ENCODE results near the gene ZNF407. TPM values are rescaled to one million over a fixed set of nuclear protein-coding genes. Genes with fewer than 3 reads are reported as not detected.

The ZNF407 gene
- total and polyA plus RNA-seq, 7 experiments from 2014 or later: 6.8 to 31.3 (median 27.9) TPM

DNA sequence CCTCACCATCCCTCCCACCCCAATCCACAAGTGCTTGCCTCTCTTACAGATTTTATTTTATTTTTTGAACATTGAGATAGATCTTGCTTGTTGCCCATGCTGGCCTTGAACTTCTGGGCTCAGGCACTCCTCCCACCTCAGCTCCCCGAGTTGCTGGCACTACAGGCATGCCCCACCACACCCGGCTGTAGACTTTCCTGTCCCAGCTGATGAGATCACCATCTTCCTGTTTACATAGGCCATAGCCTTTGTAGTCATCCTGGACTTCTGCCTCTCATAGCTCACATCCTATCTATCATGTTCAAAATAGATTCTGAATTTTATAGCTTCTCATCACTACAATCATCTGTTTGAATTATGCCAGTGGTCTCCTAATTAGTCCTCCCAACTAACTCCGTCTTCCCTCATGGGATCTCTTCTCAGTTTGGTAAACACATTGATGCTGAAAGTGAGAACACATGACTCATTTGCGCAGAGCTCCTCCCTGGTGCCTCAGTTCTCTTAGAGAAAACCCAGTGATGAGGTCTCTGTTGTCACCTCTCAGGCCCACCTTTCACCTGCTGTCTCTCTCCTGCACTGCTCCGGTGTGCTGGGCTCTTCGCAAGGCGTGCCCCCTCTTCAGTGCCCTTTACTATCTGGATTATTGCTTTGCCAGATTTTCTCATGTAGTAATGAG lies 243.0 kb downstream of the ZNF407 start:
- peaks cover 17 to 40% (median 36%) of the 10 kb centered on the region in 7 donors for H3K4me1 Mint-ChIP-seq
- peak overlapping the region in 6 of 9 donors; percentile 1 to 81 (median 60) for H3K27ac Mint-ChIP-seq
- ATAC-seq: no peak

GRCh38 chr18:74841248-74841647 lies 243.6 kb downstream of the ZNF407 start:
- Histone ChIP-seq H3K36me3 (ENCODE audit: control insufficient read depth in 2 of 3, insufficient read depth in 3 of 3, low read length in 3 of 3) (no peaks in the 10 kb centered on the region), H3K27me3 (ENCODE audit: control insufficient read depth in 2 of 2, insufficient read depth in 2 of 2, low read length in 2 of 2) (no peaks in the 10 kb centered on the region), H3K4me3 (ENCODE audit: low read length) (no peak overlapping the region), H3K4me1 (ENCODE audit: control insufficient read depth in 2 of 2, insufficient read depth in 2 of 2, low read length in 2 of 2) (no peaks in the 10 kb centered on the region), H3K9me3 (ENCODE audit: control insufficient read depth in 2 of 3, low read length in 3 of 3) (no peaks in the 10 kb centered on the region), H3K27ac (ENCODE audit: low read depth, low read length) (no peak overlapping the region)
- intact Hi-C loops (cut with micrococcal nuclease): no loop called here
- Mint-ChIP-seq H3K4me1 (peaks cover 15 to 39% (median 36%) of the 10 kb centered on the region in 7 donors), H3K36me3 (peaks cover 9 to 40% (median 33%) of the 10 kb centered on the region in 5 donors), H3K9me3 (no peaks in the 10 kb centered on the region), H3K4me3 (peak overlapping the region in 1 of 10 donors; percentile 2), H3K27ac (peak overlapping the region in 2 of 9 donors; percentile 54 to 65), H3K27me3 (no peaks in the 10 kb centered on the region)
- ATAC-seq (no peak), DNase-seq (no peak)
- CTCF ChIA-PET: no interaction called here
- POLR2A ChIA-PET: interaction anchor here (0.7 kb wide), 1 partner anchor 108 kb away, joined by 3 read pairs; no protein-coding TSS in a partner anchor

More for the DNA sequence above, 243.0 kb downstream of the ZNF407 start:
- Histone ChIP-seq H3K4me3 (ENCODE audit: low read length) (no peak overlapping the region), H3K9me3 (ENCODE audit: control insufficient read depth in 2 of 3, low read length in 3 of 3) (no peaks in the 10 kb centered on the region), H3K36me3 (ENCODE audit: control insufficient read depth in 2 of 3, insufficient read depth in 3 of 3, low read length in 3 of 3) (no peaks in the 10 kb centered on the region), H3K4me1 (ENCODE audit: control insufficient read depth in 2 of 2, insufficient read depth in 2 of 2, low read length in 2 of 2) (no peaks in the 10 kb centered on the region), H3K27ac (ENCODE audit: low read depth, low read length) (no peak overlapping the region), H3K27me3 (ENCODE audit: control insufficient read depth in 2 of 2, insufficient read depth in 2 of 2, low read length in 2 of 2) (no peaks in the 10 kb centered on the region)
- ChIA-PET POLR2A (no interaction called here), CTCF (no interaction called here)
- H3K27me3 Mint-ChIP-seq: no peaks in the 10 kb centered on the region
- DNase-seq: no peak
- H3K9me3 Mint-ChIP-seq: no peaks in the 10 kb centered on the region
- H3K4me3 Mint-ChIP-seq: peak overlapping the region in 4 of 10 donors; percentile 18 to 62 (median 30)
- peaks cover 9 to 42% (median 34%) of the 10 kb centered on the region in 5 donors for H3K36me3 Mint-ChIP-seq
- intact Hi-C loops (cut with micrococcal nuclease): no loop called here

DNA sequence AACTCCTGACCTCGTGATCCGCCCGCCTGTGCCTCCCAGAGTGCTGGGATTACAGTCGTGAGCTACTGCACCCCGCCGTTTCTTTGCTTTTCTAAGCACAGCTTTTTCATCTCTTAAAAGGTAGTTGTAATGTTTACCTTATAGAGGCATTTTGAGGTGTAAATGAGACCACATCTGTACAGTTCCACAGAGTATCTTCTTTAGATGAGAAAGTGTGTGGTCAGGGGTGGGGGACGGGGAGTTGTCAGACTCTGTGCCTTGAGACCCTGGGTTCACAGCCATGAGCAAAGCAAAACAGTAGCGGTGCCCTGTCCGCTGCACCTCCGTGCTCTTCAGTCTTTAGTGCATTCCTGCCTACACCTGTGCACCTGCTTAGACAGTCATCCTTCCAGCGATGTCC lies 251.6 kb downstream of the ZNF407 start:
- intact Hi-C loops (cut with micrococcal nuclease): no loop called here
- no peaks in the 10 kb centered on the region for H3K4me1 ChIP-seq (ENCODE audit: control insufficient read depth in 2 of 2, insufficient read depth in 2 of 2, low read length in 2 of 2)
- Mint-ChIP-seq H3K36me3 (peaks cover 0 to 25% (median 12%) of the 10 kb centered on the region in 5 donors), H3K4me3 (no peak overlapping the region), H3K27me3 (no peaks in the 10 kb centered on the region), H3K9me3 (no peaks in the 10 kb centered on the region), H3K4me1 (peaks cover 0 to 6% (median 4%) of the 10 kb centered on the region in 7 donors), H3K27ac (peak overlapping the region in 2 of 9 donors; percentile 32 to 44)
- H3K27ac ChIP-seq (ENCODE audit: low read depth, low read length): no peak overlapping the region
- ATAC-seq (no peak), DNase-seq (peak in 2 of 9 donors; percentile 9 to 13)
- H3K27me3 ChIP-seq (ENCODE audit: control insufficient read depth in 2 of 2, insufficient read depth in 2 of 2, low read length in 2 of 2): no peaks in the 10 kb centered on the region
- H3K9me3 ChIP-seq (ENCODE audit: control insufficient read depth in 2 of 3, low read length in 3 of 3): no peaks in the 10 kb centered on the region
- no peaks in the 10 kb centered on the region for H3K36me3 ChIP-seq (ENCODE audit: control insufficient read depth in 2 of 3, insufficient read depth in 3 of 3, low read length in 3 of 3)
- ChIA-PET POLR2A (no interaction called here), CTCF (no interaction called here)
- H3K4me3 ChIP-seq (ENCODE audit: low read length): no peak overlapping the region

DNA sequence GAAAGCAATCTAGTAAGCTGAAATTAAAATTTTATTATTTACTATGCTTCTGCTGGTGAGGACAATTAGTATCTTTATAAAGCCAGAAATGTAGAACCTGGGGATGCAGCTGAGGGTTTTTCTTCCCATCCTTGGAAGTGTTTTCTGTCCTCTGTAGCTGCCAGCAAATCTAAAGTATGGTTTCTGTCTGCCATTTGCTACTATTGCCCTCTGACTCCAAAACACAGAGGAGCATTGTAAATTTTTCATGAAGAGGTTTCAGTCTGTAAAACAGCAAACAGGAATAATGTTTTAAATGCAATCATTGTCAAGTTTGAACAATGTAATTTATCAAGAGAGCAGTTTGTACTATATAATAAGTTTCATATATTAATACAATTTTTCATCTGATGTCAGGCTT lies 258.8 kb downstream of the ZNF407 start:
- CTCF ChIA-PET: no interaction called here
- POLR2A ChIA-PET: no interaction called here
- peaks cover 0 to 2% (median 0%) of the 10 kb centered on the region in 7 donors for H3K4me1 Mint-ChIP-seq

DNA sequence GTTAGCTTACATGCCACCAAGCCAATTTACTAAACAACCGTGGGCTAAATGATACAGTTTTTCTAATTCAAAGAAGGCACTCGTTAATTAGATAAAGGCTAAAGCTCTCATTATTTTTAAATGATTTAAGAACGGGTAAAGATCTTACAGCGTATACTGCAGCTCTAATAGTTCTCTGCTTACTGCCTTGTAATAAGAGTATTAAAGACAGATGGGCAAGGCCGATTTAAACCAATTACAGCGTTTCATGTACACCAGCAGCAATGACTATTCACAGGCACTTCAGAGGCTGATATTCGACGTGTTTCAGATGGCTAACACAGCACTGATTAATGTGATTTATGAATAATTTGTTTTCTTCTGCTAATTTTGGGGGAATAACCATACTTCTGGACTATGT lies 259.3 kb downstream of the ZNF407 start:
- peaks cover 0 to 10% (median 0%) of the 10 kb centered on the region in 5 donors for H3K36me3 Mint-ChIP-seq
- Histone ChIP-seq H3K36me3 (ENCODE audit: control insufficient read depth in 2 of 3, insufficient read depth in 3 of 3, low read length in 3 of 3) (no peaks in the 10 kb centered on the region), H3K27me3 (ENCODE audit: control insufficient read depth in 2 of 2, insufficient read depth in 2 of 2, low read length in 2 of 2) (no peaks in the 10 kb centered on the region), H3K27ac (ENCODE audit: low read depth, low read length) (no peak overlapping the region), H3K4me1 (ENCODE audit: control insufficient read depth in 2 of 2, insufficient read depth in 2 of 2, low read length in 2 of 2) (no peaks in the 10 kb centered on the region), H3K9me3 (ENCODE audit: control insufficient read depth in 2 of 3, low read length in 3 of 3) (no peaks in the 10 kb centered on the region), H3K4me3 (ENCODE audit: low read length) (no peak overlapping the region)
- no peak for DNase-seq
- no peaks in the 10 kb centered on the region for H3K27me3 Mint-ChIP-seq
- H3K4me1 Mint-ChIP-seq: peaks cover 0 to 2% (median 0%) of the 10 kb centered on the region in 7 donors
- ChIA-PET POLR2A (no interaction called here), CTCF (no interaction called here)
- intact Hi-C loops (cut with micrococcal nuclease): no loop called here
- no peaks in the 10 kb centered on the region for H3K9me3 Mint-ChIP-seq
- H3K4me3 Mint-ChIP-seq: no peak overlapping the region
- ATAC-seq: no peak
- no peak overlapping the region for H3K27ac Mint-ChIP-seq

More for the DNA sequence above, 258.8 kb downstream of the ZNF407 start:
- Histone ChIP-seq H3K9me3 (ENCODE audit: control insufficient read depth in 2 of 3, low read length in 3 of 3) (no peaks in the 10 kb centered on the region), H3K4me3 (ENCODE audit: low read length) (no peak overlapping the region), H3K4me1 (ENCODE audit: control insufficient read depth in 2 of 2, insufficient read depth in 2 of 2, low read length in 2 of 2) (no peaks in the 10 kb centered on the region), H3K36me3 (ENCODE audit: control insufficient read depth in 2 of 3, insufficient read depth in 3 of 3, low read length in 3 of 3) (no peaks in the 10 kb centered on the region), H3K27me3 (ENCODE audit: control insufficient read depth in 2 of 2, insufficient read depth in 2 of 2, low read length in 2 of 2) (no peaks in the 10 kb centered on the region), H3K27ac (ENCODE audit: low read depth, low read length) (no peak overlapping the region)
- H3K27ac Mint-ChIP-seq: no peak overlapping the region
- H3K9me3 Mint-ChIP-seq: no peaks in the 10 kb centered on the region
- intact Hi-C loops (cut with micrococcal nuclease): no loop called here
- ATAC-seq (no peak), DNase-seq (no peak)
- no peaks in the 10 kb centered on the region for H3K27me3 Mint-ChIP-seq
- peaks cover 0 to 10% (median 0%) of the 10 kb centered on the region in 5 donors for H3K36me3 Mint-ChIP-seq
- no peak overlapping the region for H3K4me3 Mint-ChIP-seq

DNA sequence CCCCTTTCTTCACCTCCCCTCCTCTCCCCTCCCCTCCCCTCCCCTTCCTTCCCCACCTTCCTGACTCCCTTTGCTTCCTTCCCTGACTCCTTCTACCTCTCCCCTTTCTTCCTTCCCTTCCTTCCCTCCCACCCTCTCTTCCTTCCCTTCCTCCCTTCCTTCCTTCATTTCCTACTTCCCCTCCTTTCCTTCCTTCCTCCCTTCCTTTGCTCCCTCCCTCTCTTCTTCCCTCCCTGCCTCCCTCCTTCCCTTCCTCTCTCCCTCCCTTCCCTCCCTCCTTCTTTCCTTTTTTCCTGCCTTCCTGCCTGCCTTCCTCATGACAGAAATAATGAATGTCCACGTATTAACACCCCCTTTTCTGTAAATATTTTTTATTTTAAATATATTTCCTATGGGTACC lies 260.2 kb downstream of the ZNF407 start:
- H3K27ac Mint-ChIP-seq: no peak overlapping the region
- Histone ChIP-seq H3K27me3 (ENCODE audit: control insufficient read depth in 2 of 2, insufficient read depth in 2 of 2, low read length in 2 of 2) (no peaks in the 10 kb centered on the region), H3K36me3 (ENCODE audit: control insufficient read depth in 2 of 3, insufficient read depth in 3 of 3, low read length in 3 of 3) (no peaks in the 10 kb centered on the region), H3K27ac (ENCODE audit: low read depth, low read length) (no peak overlapping the region), H3K9me3 (ENCODE audit: control insufficient read depth in 2 of 3, low read length in 3 of 3) (no peaks in the 10 kb centered on the region), H3K4me3 (ENCODE audit: low read length) (no peak overlapping the region), H3K4me1 (ENCODE audit: control insufficient read depth in 2 of 2, insufficient read depth in 2 of 2, low read length in 2 of 2) (no peaks in the 10 kb centered on the region)
- no peaks in the 10 kb centered on the region for H3K27me3 Mint-ChIP-seq
- intact Hi-C loops (cut with micrococcal nuclease): no loop called here
- peaks cover 0 to 2% (median 0%) of the 10 kb centered on the region in 7 donors for H3K4me1 Mint-ChIP-seq
- CTCF ChIA-PET: no interaction called here
- ATAC-seq (no peak), DNase-seq (no peak)
- H3K4me3 Mint-ChIP-seq: no peak overlapping the region
- no peaks in the 10 kb centered on the region for H3K9me3 Mint-ChIP-seq
- peaks cover 0 to 13% (median 0%) of the 10 kb centered on the region in 5 donors for H3K36me3 Mint-ChIP-seq
- POLR2A ChIA-PET: no interaction called here

- Mint-ChIP-seq H3K36me3 (peaks cover 0 to 6% (median 0%) of the 10 kb centered on the region in 5 donors), H3K27ac (no peak overlapping the region), H3K9me3 (no peaks in the 10 kb centered on the region), H3K4me1 (peaks cover 0 to 4% (median 0%) of the 10 kb centered on the region in 7 donors), H3K4me3 (no peak overlapping the region), H3K27me3 (no peaks in the 10 kb centered on the region)
- ChIA-PET CTCF (no interaction called here), POLR2A (interaction anchor here (0.8 kb wide), 1 partner anchor 124 kb away, joined by 3 read pairs; no protein-coding TSS in a partner anchor)
- H3K36me3 ChIP-seq (ENCODE audit: control insufficient read depth in 2 of 3, insufficient read depth in 3 of 3, low read length in 3 of 3): no peaks in the 10 kb centered on the region
- no peak for ATAC-seq
- no peak for DNase-seq
- H3K27me3 ChIP-seq (ENCODE audit: control insufficient read depth in 2 of 2, insufficient read depth in 2 of 2, low read length in 2 of 2): no peaks in the 10 kb centered on the region
- H3K27ac ChIP-seq (ENCODE audit: low read depth, low read length): no peak overlapping the region
- no peaks in the 10 kb centered on the region for H3K4me1 ChIP-seq (ENCODE audit: control insufficient read depth in 2 of 2, insufficient read depth in 2 of 2, low read length in 2 of 2)
- H3K4me3 ChIP-seq (ENCODE audit: low read length): no peak overlapping the region
- no peaks in the 10 kb centered on the region for H3K9me3 ChIP-seq (ENCODE audit: control insufficient read depth in 2 of 3, low read length in 3 of 3)
- intact Hi-C loops (cut with micrococcal nuclease): no loop called here
These were observed 263.5 kb downstream of the ZNF407 start for GRCh38 chr18:74861154-74861553.
